Nephron progenitor cell (in vitro differentiated cells): ENCODE results near the gene ACOT7.
A peak's percentile ranks its signal among the peaks of the same experiment; 100 is the strongest.

Experiments
- DNase-seq: peaks from one replicate; pipeline ENCODE4 v3.0.0; 2021
- H3K27ac Mint-ChIP-seq: 2 replicates; pipeline ENCODE4 v1.8.0; 2021; ENCODE audit warnings: mild to moderate bottlenecking, moderate library complexity, mixed read lengths
- H3K27me3 Mint-ChIP-seq: 2 replicates; pipeline ENCODE4 v1.8.0; 2021; ENCODE audit warnings: mild to moderate bottlenecking, low read depth, mixed read lengths; ENCODE audit not compliant: poor library complexity
- H3K36me3 Mint-ChIP-seq: 2 replicates; pipeline ENCODE4 v1.8.0; 2021; ENCODE audit warnings: low read depth, mixed read lengths
- H3K4me1 Mint-ChIP-seq: 2 replicates; pipeline ENCODE4 v1.8.0; 2021; ENCODE audit warnings: mixed read lengths
- H3K4me3 Mint-ChIP-seq: 2 replicates; pipeline ENCODE4 v1.8.0; 2021; ENCODE audit warnings: mild to moderate bottlenecking, moderate library complexity, mixed read lengths
- H3K9me3 Mint-ChIP-seq: 2 replicates; pipeline ENCODE4 v1.8.0; 2021; ENCODE audit warnings: mild to moderate bottlenecking, moderate library complexity, mixed read lengths
- CTCF ChIP-seq: fragments of 200-600 bp; sonication (generic); IDR thresholded peaks from 2 replicates; pipeline ENCODE4 v1.5.0; 2021; ENCODE audit warnings: antibody characterized with exemption

The ACOT7 gene

GRCh38 chr1:6251233-6251632 lies 142.3 kb downstream of the ACOT7 start:
- no peak for TF ChIP-seq CTCF
- no peak overlapping the region for H3K27ac Mint-ChIP-seq

GRCh38 chr1:6249739-6250689 lies 143.6 kb downstream of the ACOT7 start:
- Mint-ChIP-seq H3K4me3 (peak overlapping the region; percentile 28), H3K4me1 (peaks cover 5% of the 10 kb centered on the region), H3K36me3 (no peaks in the 10 kb centered on the region), H3K27ac (no peak overlapping the region), H3K9me3 (no peaks in the 10 kb centered on the region), H3K27me3 (peaks cover 78% of the 10 kb centered on the region)
- DNase-seq = no peak
- no peak for TF ChIP-seq CTCF

More at GRCh38 chr1:6251233-6251632, 142.3 kb downstream of the ACOT7 start:
- H3K4me3 Mint-ChIP-seq = no peak overlapping the region
- no peaks in the 10 kb centered on the region for H3K9me3 Mint-ChIP-seq
- H3K4me1 Mint-ChIP-seq = peaks cover 5% of the 10 kb centered on the region
- H3K27me3 Mint-ChIP-seq = peaks cover 74% of the 10 kb centered on the region
- no peaks in the 10 kb centered on the region for H3K36me3 Mint-ChIP-seq
- DNase-seq = no peak

- no peak overlapping the region for H3K27ac Mint-ChIP-seq
- DNase-seq = peak; percentile 68
- peaks cover 83% of the 10 kb centered on the region for H3K27me3 Mint-ChIP-seq
- no peak for TF ChIP-seq CTCF
- H3K36me3 Mint-ChIP-seq = no peaks in the 10 kb centered on the region
- no peak overlapping the region for H3K4me3 Mint-ChIP-seq
- H3K9me3 Mint-ChIP-seq = no peaks in the 10 kb centered on the region
- H3K4me1 Mint-ChIP-seq = peaks cover 5% of the 10 kb centered on the region
Measured at GRCh38 chr1:6248932-6249738, 144.4 kb downstream of the ACOT7 start.

- Mint-ChIP-seq H3K27ac (no peak overlapping the region), H3K4me1 (peaks cover 5% of the 10 kb centered on the region), H3K9me3 (no peaks in the 10 kb centered on the region), H3K4me3 (no peak overlapping the region), H3K36me3 (no peaks in the 10 kb centered on the region), H3K27me3 (peaks cover 89% of the 10 kb centered on the region)
- DNase-seq = no peak
- no peak for TF ChIP-seq CTCF
Measured at GRCh38 chr1:6248161-6248776, 145.3 kb downstream of the ACOT7 start.

GRCh38 chr1:6247651-6248050 lies 145.9 kb downstream of the ACOT7 start:
- DNase-seq = no peak
- peaks cover 5% of the 10 kb centered on the region for H3K4me1 Mint-ChIP-seq
- no peak overlapping the region for H3K4me3 Mint-ChIP-seq
- H3K9me3 Mint-ChIP-seq = no peaks in the 10 kb centered on the region
- peaks cover 90% of the 10 kb centered on the region for H3K27me3 Mint-ChIP-seq
- TF ChIP-seq CTCF = no peak
- no peaks in the 10 kb centered on the region for H3K36me3 Mint-ChIP-seq
- no peak overlapping the region for H3K27ac Mint-ChIP-seq
